Ovary (tissue), 9 donors: ENCODE data around the gene HKDC1. TPM values are rescaled to one million over a fixed set of nuclear protein-coding genes. Genes with fewer than 3 reads are reported as not detected.
"Not testable (repeated sequence)": the region's sequence is repeated elsewhere in the genome, so short reads cannot be mapped to it uniquely, and the experiment has no call there.

Source experiments
- DNase-seq, 5 donors: peaks; one replicate each; pipeline ENCODE4 v3.0.0-alpha.2; 2019 to 2020
- H3K27ac ChIP-seq, 2 donors: fragments of 200-600 bp; one replicate each; pipeline versions ENCODE4 v1.5.1 to v1.8.0; 2019 to 2022
- H3K27me3 ChIP-seq: fragments of 200-600 bp; one replicate; pipeline ENCODE4 v1.8.0; 2022
- H3K36me3 ChIP-seq: fragments of 200-600 bp; sonication (generic); one replicate; pipeline ENCODE4 v1.5.1; 2019
- H3K4me1 ChIP-seq: one replicate; pipeline ENCODE4 v1.8.1; 2013; ENCODE audit warnings: mild to moderate bottlenecking, moderate library complexity; ENCODE audit not compliant: insufficient read depth
- H3K4me3 ChIP-seq: fragments of 200-600 bp; sonication (generic); one replicate; pipeline ENCODE4 v1.5.1; 2017
- H3K9me3 ChIP-seq, 2 donors: fragments of 200-600 bp in 1 of 2; sonication (generic) in 1 of 2; one replicate each; pipeline versions ENCODE4 v1.5.1 to v1.8.1; 2013 to 2019; ENCODE audit warnings: mild to moderate bottlenecking in 1 of 2, moderate library complexity in 1 of 2
- EP300 ChIP-seq: sonication (generic); formaldehyde crosslinking; IDR thresholded peaks from one replicate; pipeline ENCODE4 v1.6.1; 2017; ENCODE audit warnings: antibody characterized with exemption
- POLR2A ChIP-seq: fragments of 450-650 bp; IDR thresholded peaks from one replicate; pipeline ENCODE4 v1.6.1; 2017; ENCODE audit warnings: antibody characterized with exemption, mild to moderate bottlenecking, moderate library complexity
- WGBS, 3 donors: extraction: QIAGEN DNeasy Blood & Tissue Kit in 1 of 3; methylation state at CpG; one replicate each; pipeline versions ENCODE4 v1.1.5 to v1.1.7; 2013 to 2017; 5-methylcytosine and 5-hydroxymethylcytosine counted together
- intact Hi-C, 4 donors: fragments of 100-400 bp; cut with DNase I; formaldehyde crosslinking; loops; one replicate each; pipeline versions ENCODE4 v1.11.0 to v1.15.1; 2022 to 2023
- polyA plus RNA-seq, 2 donors: library from polyadenylated mRNA; stranded (reverse); fragments of 200-250 nt in 1 of 2; fragments of 350-450 nt in 1 of 2; fragmentation: Illumina TruSeq in 1 of 2; extraction: RNeasy Lipid Tissue Mini Kit (QIAGEN cat#74804) in 1 of 2; gene quantifications; one replicate each; pipeline ENCODE4 v1.2.3, GENCODE V29; 2013 to 2014
- total RNA-seq, 7 donors: library from RNA; depleted of rRNA in 2 of 7; stranded (reverse); fragments of >200 nt in 2 of 7; fragmentation: NEBNext Ultra II Directional in 3 of 7; extraction: Animal tissue kit (Norgen Biotek cat#: 25700) in 3 of 7; gene quantifications; one replicate each; pipeline versions ENCODE4 v1.1.0 to v1.2.4, GENCODE V29; 2016 to 2023
- TF ChIP-seq, protein P1 (sequence below), 3 donors: fragments of 450-650 bp in 2 of 3; fragments of 200-600 bp in 1 of 3; IDR thresholded peaks; one replicate each; pipeline versions ENCODE4 v1.5.1 to v1.8.0; 2016 to 2022; ENCODE audit warnings: antibody characterized with exemption in 3 of 3, mild to moderate bottlenecking in 1 of 3
- donor health status: DM: no; HTN: no; CAD: no; lungs with moderate emphysema.
- donor health status: DM: no; HTN: no; CAD: no.
- donor health status: Bipolar disorder and iron deficiency.
- donor health status: DM: yes; HTN: yes; CAD: no.
- donor health status: DM: no; HTN: no; CAD: no.
- donor health status: DM: yes; HTN: yes; CAD: no.

HKDC1 gene
- total and polyA plus RNA-seq, 9 donors, result 0.01 to 6.4 (median 0.94) TPM; not detected in 2

DNA sequence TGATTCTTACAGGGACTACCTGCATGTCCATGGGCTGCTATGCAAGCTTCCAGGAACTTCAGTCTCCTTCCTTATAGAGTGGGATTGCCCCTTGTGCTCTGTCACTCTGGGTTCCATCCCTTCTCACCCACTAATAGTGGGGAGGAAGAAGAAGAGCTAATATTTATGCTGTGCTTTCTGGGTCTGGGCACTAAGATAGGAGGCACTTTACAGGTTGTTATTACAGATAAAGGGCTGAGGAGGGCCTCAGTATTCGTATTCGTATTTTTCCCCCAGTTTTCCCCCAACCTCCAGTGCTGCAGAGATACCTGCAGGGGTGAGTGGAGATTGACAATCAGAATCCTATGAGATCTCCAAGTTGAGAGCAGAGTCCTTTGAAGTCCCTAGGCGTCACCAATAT, 72.3 kb downstream of the HKDC1 start:
- Histone ChIP-seq H3K4me3 (no peak overlapping the region), H3K27ac (no peak overlapping the region), H3K27me3 (no peaks in the 10 kb centered on the region), H3K9me3 (no peaks in the 10 kb centered on the region), H3K36me3 (no peaks in the 10 kb centered on the region), H3K4me1 (no peaks in the 10 kb centered on the region)
- WGBS, 3 donors, result 58 to 73% (median 59%) methylated on average over 3 of the region's 3 CpGs
- no peak for DNase-seq
- TF ChIP-seq EP300, result no peak
- no peak for TF ChIP-seq POLR2A
- intact Hi-C loops, result no loop called here

DNA sequence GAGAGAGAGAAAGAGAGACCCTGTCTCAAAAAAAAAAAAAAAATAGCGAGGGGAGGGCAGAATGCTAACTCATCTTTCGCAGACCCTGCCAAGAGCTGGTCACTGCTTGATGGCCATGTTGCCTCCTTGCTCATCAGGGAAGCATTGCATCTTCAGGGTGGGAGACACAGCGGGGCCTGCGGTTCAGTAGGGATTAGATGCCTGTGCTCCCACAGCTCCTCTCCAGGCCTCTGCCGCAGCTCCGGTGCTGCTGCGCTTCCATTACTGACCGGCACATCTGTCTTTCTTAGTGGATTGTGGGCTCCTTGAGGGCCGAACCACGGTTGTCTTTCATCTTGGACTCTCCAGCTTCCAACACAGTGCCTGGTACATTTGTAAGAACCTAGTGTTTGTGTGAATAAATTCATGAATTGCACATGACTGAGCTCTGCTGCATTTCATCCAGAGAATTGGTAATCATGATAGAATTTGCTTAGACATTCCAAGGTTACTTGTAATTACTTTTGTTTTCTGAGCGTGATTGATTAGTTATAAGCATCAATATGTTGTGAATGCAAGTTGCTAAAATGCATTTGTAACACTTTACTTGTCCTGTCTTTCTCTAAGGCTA, 75.0 kb downstream of the HKDC1 start:
- H3K36me3 ChIP-seq, result no peaks in the 10 kb centered on the region
- H3K9me3 ChIP-seq, result no peaks in the 10 kb centered on the region
- no peak overlapping the region for H3K27ac ChIP-seq
- intact Hi-C loops, result no loop called here
- no peak for DNase-seq
- TF ChIP-seq, protein P1, sequence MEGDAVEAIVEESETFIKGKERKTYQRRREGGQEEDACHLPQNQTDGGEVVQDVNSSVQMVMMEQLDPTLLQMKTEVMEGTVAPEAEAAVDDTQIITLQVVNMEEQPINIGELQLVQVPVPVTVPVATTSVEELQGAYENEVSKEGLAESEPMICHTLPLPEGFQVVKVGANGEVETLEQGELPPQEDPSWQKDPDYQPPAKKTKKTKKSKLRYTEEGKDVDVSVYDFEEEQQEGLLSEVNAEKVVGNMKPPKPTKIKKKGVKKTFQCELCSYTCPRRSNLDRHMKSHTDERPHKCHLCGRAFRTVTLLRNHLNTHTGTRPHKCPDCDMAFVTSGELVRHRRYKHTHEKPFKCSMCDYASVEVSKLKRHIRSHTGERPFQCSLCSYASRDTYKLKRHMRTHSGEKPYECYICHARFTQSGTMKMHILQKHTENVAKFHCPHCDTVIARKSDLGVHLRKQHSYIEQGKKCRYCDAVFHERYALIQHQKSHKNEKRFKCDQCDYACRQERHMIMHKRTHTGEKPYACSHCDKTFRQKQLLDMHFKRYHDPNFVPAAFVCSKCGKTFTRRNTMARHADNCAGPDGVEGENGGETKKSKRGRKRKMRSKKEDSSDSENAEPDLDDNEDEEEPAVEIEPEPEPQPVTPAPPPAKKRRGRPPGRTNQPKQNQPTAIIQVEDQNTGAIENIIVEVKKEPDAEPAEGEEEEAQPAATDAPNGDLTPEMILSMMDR (IDR thresholded peaks at IDR 0.05), result no peak
- TF ChIP-seq EP300, result no peak
- no peak for TF ChIP-seq POLR2A
- no peak overlapping the region for H3K4me3 ChIP-seq
- H3K27me3 ChIP-seq, result no peaks in the 10 kb centered on the region
- 85 to 89% (median 88%) methylated on average over 11 of the region's 11 CpGs for WGBS, 3 donors
- no peaks in the 10 kb centered on the region for H3K4me1 ChIP-seq

DNA sequence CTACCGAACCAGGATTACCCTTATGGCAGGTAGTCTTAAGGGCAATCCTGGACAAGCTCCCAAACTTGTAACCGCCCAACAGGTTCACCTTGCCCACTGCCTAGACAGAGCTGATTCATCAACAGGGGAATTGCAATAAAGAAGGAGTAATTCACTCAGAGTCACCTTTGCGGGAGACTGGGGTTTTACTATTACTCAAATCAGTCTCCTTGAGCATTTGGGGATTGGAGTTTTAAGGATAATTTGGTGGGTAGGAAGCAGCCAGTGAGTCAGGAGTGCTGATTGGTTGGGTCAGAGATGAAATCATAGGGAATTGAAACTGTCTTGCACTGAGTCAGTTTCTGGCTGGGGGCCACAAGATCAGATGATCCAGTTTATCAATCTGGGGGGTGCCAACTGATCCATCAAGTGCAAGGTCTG, 83.5 kb downstream of the HKDC1 start:
- Histone ChIP-seq H3K9me3 (no peaks in the 10 kb centered on the region), H3K4me3 (no peak overlapping the region), H3K27ac (no peak overlapping the region), H3K4me1 (no peaks in the 10 kb centered on the region), H3K27me3 (no peaks in the 10 kb centered on the region), H3K36me3 (no peaks in the 10 kb centered on the region)
- WGBS, 3 donors, result 91 to 95% (median 94%) methylated on average over 3 of the region's 3 CpGs
- TF ChIP-seq, protein P1 (IDR thresholded peaks at IDR 0.05), result no peak
- TF ChIP-seq POLR2A (no peak), EP300 (no peak)
- intact Hi-C loops, result loop anchor here in 1 of 4 donors (2.0 kb wide), 1 partner anchor 73 kb away; no protein-coding TSS in a partner anchor
- DNase-seq, result no peak

DNA sequence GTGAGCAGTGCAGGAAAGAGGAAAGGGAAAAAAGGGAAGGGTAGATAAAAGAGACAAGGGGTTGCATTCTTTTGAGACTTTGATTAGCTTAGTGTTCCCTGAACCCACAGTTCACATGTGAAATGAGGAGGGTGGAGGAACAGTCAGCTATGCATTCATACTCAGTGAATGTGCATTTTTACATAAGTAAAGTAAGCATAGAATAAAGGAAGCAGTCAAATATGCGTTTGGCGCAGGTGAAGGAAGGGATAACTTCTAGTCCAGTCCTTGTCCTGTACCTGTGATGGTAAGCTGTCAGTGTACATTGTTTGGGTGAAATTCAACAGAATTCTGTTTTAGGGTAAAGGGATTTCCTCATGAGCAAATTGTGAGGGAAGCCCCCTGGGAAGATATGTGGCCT, 86.3 kb downstream of the HKDC1 start:
- no peak for DNase-seq

DNA sequence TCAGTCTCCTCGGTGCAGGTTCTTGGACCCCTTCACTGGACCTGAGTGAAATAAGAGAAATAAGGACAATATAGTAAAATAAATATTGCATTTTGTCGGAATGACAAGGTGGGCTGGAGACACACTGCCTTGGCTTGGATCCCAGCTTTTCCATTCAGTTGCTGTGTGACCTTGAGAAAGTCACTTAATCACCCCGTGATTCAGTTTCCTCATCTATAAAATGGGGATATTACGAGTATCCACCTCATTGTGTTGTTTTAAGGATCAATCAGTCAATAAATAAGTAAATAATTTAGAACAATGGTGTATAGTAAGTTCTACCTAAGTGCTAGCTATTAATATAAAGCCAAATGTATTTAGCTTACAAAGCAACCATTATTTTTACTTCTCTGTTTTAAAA, 87.3 kb downstream of the HKDC1 start:
- TF ChIP-seq POLR2A (no peak), EP300 (no peak)
- TF ChIP-seq, protein P1 (IDR thresholded peaks at IDR 0.05), result no peak

More for the DNA sequence above, 86.3 kb downstream of the HKDC1 start:
- no peaks in the 10 kb centered on the region for H3K36me3 ChIP-seq
- intact Hi-C loops, result no loop called here
- H3K9me3 ChIP-seq, result no peaks in the 10 kb centered on the region
- no peaks in the 10 kb centered on the region for H3K4me1 ChIP-seq
- TF ChIP-seq, protein P1 (IDR thresholded peaks at IDR 0.05), result no peak
- no peak for TF ChIP-seq EP300
- no peak for TF ChIP-seq POLR2A
- WGBS, 3 donors, result 91 to 94% (median 92%) methylated on average over 2 of the region's 2 CpGs
- no peak overlapping the region for H3K27ac ChIP-seq
- H3K27me3 ChIP-seq, result no peaks in the 10 kb centered on the region
- no peak overlapping the region for H3K4me3 ChIP-seq

DNA sequence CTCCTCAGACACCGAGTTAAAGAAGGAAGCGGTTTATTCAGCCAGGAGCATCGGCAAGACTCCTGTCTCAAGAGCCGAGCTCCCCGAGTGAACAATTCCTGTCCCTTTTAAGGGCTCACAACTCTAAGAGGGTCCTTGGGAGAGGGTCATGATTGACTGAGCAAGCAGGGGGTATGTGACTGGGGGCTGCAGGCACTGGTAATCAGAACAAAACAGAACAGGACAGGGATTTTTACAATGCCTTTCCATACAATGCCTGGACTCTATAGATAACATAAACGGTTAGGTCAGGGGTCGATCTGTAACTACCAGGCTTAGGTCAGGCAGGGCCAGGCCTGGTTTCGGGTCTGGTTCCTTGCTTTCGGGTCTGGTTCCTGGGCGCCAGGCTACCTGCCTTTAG, 88.2 kb downstream of the HKDC1 start:
- intact Hi-C loops, H3K36me3 ChIP-seq, H3K27ac ChIP-seq, DNase-seq, H3K27me3 ChIP-seq, H3K4me3 ChIP-seq, H3K9me3 ChIP-seq, H3K4me1 ChIP-seq: not testable (repeated sequence)
- 91 to 93% (median 92%) methylated on average over 10 of the region's 10 CpGs for WGBS, 3 donors

More for the DNA sequence above, 87.3 kb downstream of the HKDC1 start:
- H3K27me3 ChIP-seq, result no peaks in the 10 kb centered on the region
- DNase-seq, result no peak
- no peaks in the 10 kb centered on the region for H3K4me1 ChIP-seq
- H3K27ac ChIP-seq, result no peak overlapping the region
- no peak overlapping the region for H3K4me3 ChIP-seq
- WGBS, 3 donors, result 70 to 81% (median 77%) methylated on average over 4 of the region's 4 CpGs
- intact Hi-C loops, result no loop called here
- H3K36me3 ChIP-seq, result no peaks in the 10 kb centered on the region
- H3K9me3 ChIP-seq, result no peaks in the 10 kb centered on the region
